GM18511 (cell line): ENCODE measurements around the gene SPINK7.

ENCODE experiments used
- ATAC-seq: cut with Tn5 transposase; IDR thresholded peaks from one replicate; pipeline ENCODE4 v1.9.1; 2021; ENCODE audit warnings: mild to moderate bottlenecking, moderate library complexity; ENCODE audit not compliant: unreplicated experiment

SPINK7 gene

DNA sequence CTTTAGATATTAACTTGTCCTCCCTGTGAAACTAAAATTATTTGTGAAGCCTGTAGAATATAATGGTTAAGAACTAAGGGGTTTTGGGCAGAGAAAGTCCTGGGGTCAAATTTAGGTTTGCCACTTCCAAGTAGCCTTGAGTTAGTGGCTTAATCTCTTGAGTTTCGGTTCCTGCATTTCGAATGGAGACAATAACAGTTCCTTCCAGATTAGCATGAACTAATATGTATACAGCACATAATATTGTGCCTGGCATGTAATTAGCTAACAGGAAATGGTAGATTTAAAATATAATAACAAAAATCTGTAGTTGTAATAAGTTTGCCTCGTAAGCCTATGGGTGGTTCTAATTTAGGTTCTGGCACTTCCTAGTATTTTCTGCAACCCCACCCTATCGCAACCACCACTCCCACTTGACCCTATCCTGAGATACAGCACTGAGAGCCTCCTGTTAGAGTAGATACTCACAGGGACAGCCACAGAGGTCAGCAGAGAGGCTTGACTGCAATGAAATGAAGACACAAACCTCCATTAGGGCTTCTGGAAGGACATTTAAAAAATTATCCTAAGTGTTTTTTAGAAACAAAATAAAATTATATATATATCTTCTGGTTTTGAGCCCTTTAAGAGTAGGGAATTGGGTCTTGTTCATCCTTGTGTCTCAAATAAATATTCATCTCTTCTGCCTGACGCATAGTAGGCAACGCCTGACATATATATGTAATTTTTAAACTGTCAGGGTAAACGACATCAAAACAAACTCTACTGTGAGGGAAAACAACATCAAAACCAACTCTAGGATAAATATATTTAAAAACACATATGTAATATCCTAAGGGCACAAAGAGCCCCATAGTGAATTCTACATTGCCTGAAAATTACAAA, 31.6 kb downstream of the SPINK7 start:
- ATAC-seq, result no peak

DNA sequence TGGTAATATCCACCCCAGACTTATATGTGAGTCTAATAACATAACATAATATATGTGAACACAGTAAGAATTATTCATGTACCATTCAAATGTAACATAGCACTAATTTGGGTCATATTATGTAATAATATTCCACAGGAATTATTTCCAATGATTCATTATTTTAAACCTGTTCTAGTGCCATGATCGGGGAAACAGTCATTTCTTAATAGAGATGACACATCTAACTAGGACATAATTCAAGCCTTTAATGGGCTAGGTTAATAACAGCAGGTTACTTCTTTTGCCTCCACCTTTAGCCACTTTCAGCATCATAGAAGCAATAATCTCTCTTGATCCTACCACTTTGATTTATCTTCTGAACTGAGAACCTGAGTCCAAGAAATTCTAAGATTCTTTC, 35.5 kb downstream of the SPINK7 start:
- no peak for ATAC-seq

DNA sequence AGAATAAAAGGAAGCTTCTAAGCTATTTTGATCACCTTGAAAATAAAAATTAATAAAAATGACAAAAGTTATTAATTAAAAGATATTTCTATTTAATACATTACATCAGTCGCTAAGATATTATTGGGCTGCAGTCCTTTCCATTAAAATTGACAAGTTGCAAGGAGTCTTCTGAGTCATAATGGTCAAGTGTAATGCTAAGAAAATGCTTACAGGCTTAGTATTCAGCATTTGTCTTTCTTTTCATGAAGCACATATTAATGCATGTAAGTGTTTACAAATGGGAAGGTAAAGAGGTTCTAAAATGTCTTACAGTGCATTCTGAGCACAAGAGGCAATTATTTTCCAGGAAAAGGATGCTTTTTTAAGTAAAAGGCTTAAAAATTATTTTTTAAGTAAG, 40.5 kb downstream of the SPINK7 start:
- ATAC-seq, result no peak

DNA sequence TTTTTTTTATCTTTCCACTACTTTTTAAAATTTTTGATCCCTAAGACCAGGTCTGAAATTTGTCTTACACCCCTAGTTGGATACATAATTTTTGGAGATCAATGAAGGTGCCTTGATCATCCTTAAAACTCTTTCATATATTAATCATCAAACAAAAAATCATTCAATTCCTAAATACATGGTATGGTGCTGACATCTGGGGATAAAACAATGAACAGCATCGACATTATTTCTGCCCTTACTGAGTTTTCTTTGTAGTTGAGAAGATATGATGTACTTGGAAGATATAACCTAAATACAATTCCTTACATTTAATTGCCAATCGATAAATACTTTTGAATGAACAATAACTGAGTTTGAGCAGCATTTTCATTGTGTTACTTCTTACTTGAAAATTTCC, 41.4 kb downstream of the SPINK7 start:
- ATAC-seq, result no peak

DNA sequence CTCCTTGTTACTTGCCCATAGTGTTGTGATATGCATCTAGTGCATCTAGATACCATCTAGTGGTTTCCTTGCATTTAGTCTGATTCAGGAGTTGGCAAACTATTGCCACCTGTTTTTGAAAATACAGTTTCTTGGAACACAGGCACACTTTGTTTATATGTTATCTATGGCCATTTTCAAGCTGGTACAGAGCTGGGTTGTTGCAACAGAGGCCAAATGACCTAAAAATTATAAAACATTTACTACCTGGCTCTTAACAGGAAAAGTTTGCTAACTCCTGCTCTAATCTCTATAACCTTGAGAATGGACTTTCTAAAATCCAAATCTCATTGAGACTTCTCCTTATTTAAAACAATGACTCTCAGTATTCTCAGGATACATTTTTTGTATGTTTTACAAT, 52.1 kb downstream of the SPINK7 start:
- ATAC-seq, result no peak
